ENCODE measurements around the gene MRAS.
"Not testable (repeated sequence)": the region's sequence is repeated elsewhere in the genome, so short reads cannot be mapped to it uniquely, and the experiment has no call there.

The MRAS gene

GRCh38 chr3:138369151-138369900, 20.9 kb downstream of the MRAS start:
- DNase-seq = no peak

- DNase-seq = no peak
Measured at GRCh38 chr3:138370321-138370720, 21.9 kb downstream of the MRAS start.

- no peak for DNase-seq
Measured at GRCh38 chr3:138371070-138371965, 22.9 kb downstream of the MRAS start.

- no peak for DNase-seq
Measured at GRCh38 chr3:138373087-138373735, 24.8 kb downstream of the MRAS start.

GRCh38 chr3:138373736-138374094, 25.3 kb downstream of the MRAS start:
- no peak for DNase-seq

- DNase-seq = no peak
Measured at GRCh38 chr3:138374573-138375134, 26.3 kb downstream of the MRAS start.

- no peak for DNase-seq
Measured at GRCh38 chr3:138375447-138375846, 27.1 kb downstream of the MRAS start.

- no peak for DNase-seq
Measured at GRCh38 chr3:138376663-138377062, 28.3 kb downstream of the MRAS start.

GRCh38 chr3:138377212-138377611, 28.8 kb downstream of the MRAS start:
- DNase-seq = not testable (repeated sequence)

- DNase-seq = no peak
Measured at GRCh38 chr3:138377804-138378203, 29.4 kb downstream of the MRAS start.

- no peak for DNase-seq
Measured at GRCh38 chr3:138378331-138378730, 30.0 kb downstream of the MRAS start.

GRCh38 chr3:138378990-138379389, 30.6 kb downstream of the MRAS start:
- no peak for DNase-seq

- no peak for DNase-seq
Measured at GRCh38 chr3:138381413-138381901, 33.1 kb downstream of the MRAS start.

GRCh38 chr3:138381950-138382715, 33.8 kb downstream of the MRAS start:
- DNase-seq = no peak

- no peak for DNase-seq
Measured at GRCh38 chr3:138383715-138384465, 35.5 kb downstream of the MRAS start.

GRCh38 chr3:138384531-138384930, 36.2 kb downstream of the MRAS start:
- DNase-seq = no peak

- DNase-seq = no peak
Measured at GRCh38 chr3:138384976-138385375, 36.6 kb downstream of the MRAS start.

GRCh38 chr3:138389144-138389601, 40.8 kb downstream of the MRAS start:
- no peak for DNase-seq

- no peak for DNase-seq
Measured at GRCh38 chr3:138389841-138390581, 41.6 kb downstream of the MRAS start.

- DNase-seq = no peak
Measured at GRCh38 chr3:138390582-138390932, 42.2 kb downstream of the MRAS start.

- DNase-seq = no peak
Measured at GRCh38 chr3:138394156-138394555, 45.8 kb downstream of the MRAS start.
